ENCODE measurements around the gene SEMA5A.

SEMA5A gene

DNA sequence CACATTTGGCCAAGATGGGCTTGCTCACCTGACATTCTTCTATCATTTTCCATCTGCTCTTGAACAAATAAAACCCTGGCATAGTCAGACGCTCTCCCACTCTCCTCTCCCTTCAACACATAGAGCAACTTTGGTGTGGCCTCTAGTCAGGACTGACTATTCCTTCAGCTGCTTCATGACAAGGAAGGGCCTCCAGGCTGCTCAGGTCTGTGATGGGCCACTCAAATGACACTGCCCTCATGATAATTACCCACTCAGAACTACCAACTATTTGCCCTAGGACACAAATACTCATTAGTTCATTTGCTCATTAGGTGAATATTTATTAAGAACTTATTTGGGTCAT, 376.3 kb downstream of the SEMA5A start:
- DNase-seq (ENCODE audit: low read depth) = no peak

DNA sequence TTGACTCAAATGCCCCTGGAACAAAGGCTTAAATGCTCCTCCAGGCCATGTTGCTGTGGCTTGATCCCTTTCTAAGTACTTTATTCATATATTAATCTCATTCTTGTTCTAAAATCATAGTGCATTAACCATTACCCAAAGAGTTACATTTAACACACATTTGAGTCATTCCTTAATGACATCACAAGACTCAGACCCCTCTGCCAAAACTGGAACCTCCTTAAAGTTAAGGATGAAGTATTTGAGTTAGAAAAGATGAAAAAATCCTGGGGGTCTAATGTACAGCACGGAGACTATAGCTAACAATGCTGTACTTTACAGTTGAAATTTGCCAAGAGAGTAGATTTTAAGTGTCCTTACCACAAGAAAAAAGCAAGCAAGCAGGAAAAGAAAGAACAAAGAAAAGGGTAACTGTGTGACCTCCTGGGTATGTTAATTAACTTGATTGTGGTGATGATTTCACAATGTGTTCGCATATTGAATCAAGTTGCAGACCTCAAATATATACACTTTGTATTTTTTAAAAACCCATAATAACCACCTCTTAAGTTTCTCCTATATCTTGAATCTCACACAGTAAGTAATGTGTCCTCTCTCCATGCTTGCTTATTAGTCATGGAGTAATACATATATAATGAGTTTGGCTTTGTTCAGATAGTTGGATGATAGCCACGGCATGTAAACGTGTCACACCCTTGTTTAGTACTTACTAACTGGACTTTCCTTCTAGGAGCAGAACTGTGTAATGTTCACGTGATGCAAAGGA, 376.9 kb downstream of the SEMA5A start:
- DNase-seq (ENCODE audit: low read depth) = no peak

DNA sequence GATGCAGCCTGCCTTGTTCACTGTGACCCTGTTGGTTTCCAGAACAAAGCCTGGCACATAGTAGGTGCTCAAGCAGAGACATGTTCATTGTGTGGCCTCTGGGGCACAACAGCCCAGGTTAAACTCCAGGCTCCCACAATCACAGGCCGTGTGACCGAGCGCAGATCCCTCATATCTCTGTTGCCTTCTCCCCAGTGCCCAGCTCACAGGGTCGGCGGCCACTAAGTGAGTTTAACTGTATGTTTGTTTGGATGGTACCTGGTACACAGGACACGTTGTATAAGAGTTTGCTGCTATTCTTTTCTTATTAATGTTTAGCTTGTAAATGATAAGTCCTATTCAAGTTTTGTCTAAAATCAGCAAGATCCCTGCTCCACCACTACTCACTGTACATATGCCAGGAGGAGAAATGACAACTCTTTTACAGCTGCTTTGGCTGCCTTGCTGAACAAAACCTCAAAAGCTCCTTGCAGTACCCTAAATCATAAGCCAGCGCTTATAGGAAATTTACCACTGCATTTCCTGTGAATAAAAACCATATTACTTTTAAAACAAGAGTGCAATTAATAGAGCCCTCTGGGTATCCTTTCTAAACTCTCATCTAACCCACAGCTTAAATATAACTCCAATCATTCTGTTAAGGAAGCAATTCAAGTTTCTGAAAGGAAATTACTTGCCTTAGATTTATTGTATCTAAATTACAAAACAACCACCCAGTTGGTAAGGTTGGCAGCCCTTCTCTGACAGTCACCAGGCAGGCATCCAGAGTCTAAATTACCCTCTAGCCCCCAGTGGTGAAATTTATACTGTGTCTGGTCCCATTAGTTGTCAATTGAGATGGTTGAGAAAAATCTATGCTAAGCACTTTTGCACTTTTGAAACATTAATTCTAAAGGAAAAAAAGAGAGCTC, 379.4 kb downstream of the SEMA5A start:
- no peak for DNase-seq (ENCODE audit: low read depth)

DNA sequence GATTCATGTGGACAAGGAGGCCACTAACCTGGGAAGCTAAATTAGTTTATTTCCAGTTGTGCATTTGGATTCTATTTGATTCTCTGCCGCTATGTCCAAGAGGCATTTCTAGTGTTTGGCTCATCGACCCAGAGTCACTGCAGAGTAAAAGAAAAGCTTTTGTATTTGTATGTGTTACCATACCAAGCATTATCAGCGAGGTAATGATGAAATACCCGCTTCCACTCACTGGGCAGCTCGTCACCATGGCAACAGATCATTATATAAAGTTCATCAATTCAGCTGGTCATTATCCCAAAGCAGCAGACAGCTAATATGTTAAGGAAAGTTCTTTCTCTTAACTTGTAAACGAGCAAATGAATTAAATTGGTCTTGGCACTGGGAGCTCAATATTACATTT, 380.3 kb downstream of the SEMA5A start:
- DNase-seq (ENCODE audit: low read depth) = no peak

DNA sequence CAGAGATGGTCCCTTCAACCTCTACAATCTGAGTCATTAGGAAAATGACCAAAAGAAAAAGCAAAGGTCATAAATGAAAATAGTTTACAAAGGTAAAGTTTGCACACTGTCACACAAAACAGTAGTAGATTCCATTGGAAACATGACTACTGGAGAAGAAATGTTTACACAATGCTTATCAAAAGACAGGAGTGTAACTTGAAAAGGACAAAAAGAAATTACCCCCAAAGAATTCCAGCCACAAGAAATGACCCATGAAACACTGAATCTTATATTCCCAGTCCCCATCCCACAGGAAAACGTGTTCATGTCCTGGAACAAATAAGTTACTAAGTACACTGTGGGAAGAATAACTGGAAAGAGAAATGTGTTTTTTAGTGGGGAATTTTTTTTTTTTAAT, 385.1 kb downstream of the SEMA5A start:
- DNase-seq (ENCODE audit: low read depth) = no peak

DNA sequence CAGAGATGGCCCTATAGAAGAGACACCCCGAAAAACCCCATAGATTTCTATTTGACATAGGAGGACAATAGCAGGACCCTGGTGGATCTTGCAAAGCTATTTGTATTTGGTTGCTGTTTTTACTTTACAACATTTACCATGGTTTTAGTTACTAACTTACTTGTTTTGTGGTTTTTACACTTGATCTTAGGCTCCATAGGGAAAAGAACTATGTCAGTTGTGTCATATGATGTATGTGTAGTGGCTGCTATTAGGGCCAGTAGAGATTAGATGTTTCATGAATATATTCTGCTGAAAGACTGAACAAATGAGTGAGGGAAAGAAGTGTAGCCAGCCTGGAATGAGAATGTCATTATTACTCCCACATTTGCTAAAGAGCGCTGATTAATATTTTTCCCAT, 388.1 kb downstream of the SEMA5A start:
- DNase-seq (ENCODE audit: low read depth) = no peak

DNA sequence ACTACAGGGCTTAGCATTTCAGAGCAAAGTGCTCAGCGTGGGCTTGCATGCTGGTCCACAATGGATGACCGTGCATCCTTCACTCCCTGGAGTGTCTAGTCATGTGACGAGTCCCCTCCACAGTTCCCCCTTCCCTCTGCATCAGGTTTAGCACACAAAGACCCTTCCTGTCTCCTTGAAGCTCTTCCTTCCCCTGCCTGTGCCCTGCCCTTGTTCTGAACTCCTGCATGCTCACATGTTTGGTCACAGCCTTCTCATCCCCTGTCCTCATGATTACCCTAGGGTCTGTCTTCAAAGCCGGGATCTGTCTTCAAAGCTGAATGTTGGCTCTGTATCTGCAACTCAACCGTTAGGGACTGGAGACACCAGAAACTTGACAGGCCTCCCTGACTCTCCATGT, 388.9 kb downstream of the SEMA5A start:
- no peak for DNase-seq (ENCODE audit: low read depth)

DNA sequence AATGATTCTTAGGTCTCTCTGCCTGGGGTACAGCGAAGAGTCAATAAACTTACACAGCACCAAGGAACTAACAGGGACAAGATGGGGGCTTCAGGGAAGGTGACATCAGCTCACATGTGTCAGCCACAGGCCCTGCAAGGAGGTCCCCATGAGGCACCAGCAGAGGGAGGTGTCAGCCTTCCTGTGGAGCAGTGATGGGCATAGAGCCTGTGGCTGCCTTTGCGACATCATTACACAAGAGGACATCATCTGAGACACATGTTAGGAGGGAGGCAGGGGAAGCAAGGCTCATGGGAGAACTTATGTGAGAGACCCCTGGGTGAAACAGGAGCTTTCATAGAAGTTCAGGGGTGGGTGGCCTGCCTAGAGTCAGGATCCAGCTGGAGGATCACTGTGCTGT, 389.6 kb downstream of the SEMA5A start:
- no peak for DNase-seq (ENCODE audit: low read depth)

DNA sequence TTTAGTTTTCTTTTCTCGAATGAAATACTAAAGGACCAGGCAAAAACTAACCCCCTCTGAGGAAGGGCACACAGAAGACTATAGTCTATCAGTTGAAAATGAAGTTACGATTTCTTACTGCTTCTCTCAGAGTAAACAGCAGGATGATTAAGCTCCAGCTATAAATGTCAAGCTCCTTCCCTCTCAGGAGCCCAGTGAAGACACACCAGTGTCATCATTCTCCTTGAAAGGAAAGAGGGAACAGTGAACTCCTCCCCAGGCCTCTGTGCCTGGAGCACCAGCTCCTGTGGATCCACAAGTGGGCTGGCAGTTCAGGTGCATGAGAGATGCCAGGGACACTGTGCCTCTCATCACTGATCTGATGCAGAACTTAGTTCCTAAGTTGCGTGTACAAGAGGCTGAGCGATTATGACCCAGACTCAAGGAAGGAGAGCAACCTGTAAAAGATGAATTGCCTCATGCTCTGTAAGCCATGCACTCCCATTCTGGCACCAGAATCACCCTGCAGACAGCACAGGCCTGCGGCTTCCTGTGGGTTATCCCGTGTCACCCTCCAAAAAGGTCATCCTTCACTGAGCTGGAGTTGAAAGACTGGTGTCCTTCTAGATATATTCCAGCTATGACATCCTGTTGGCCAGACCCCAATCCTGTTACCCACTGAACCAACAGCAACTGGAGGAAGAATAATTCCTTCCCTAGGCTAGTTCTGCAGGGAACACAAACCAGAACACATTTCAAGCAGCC, 394.0 kb downstream of the SEMA5A start:
- DNase-seq (ENCODE audit: low read depth) = no peak

DNA sequence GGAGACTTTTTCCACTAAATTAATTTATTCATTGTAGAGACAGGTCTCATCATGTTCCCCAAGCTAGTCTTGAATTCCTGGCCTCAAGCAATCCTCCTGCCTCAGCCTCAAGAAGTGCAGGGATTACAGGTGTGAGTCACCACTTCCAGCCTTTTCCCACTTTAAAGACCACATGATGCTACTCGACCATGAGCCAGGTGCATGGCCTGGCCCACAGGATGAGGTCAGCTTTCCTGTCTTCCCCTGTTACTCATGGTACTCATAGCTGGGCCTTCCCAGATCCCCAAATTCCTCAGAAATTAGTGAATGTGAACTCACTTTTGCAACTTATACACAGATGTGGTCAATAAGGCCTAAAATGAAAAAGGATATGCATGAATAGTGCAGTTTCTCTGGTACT, 395.9 kb downstream of the SEMA5A start:
- no peak for DNase-seq (ENCODE audit: low read depth)

DNA sequence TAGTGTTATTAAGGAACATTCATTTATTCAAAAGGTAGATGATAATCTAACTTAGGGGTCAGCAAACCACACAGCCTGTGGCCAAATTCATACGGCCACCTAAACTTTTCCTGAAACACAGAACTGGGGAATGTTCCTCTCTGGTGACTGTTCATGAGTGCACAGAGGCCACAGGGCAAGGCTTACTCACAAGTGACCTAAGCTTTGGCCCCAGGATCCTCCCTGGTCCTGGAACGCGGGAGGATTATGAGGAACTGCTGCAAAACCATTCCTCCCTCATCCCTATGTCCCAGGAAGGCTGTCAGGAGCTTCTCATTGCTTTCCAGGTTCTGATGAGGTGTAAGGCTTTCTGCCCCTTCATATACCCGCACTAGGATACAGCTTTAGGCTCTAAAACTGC, 397.6 kb downstream of the SEMA5A start:
- no peak for DNase-seq (ENCODE audit: low read depth)

DNA sequence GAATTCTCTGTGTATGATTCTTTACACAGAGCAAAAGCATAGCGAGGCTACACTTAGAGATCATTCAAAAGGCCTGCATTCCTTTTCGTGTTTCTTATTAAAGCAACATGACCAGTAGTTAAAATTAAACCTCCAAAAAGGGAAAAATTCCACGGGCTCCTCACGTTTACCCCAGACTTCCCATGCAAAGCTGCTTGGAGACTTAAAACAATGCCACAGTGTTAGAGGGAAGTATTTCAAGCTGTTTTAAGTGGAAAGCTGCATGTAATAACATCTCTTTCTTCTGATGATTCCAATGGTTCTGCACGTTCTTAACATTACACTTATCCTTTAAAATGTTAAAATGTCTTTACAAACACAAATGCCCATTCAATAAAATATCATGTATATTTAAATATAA, 405.2 kb downstream of the SEMA5A start:
- DNase-seq (ENCODE audit: low read depth) = no peak

DNA sequence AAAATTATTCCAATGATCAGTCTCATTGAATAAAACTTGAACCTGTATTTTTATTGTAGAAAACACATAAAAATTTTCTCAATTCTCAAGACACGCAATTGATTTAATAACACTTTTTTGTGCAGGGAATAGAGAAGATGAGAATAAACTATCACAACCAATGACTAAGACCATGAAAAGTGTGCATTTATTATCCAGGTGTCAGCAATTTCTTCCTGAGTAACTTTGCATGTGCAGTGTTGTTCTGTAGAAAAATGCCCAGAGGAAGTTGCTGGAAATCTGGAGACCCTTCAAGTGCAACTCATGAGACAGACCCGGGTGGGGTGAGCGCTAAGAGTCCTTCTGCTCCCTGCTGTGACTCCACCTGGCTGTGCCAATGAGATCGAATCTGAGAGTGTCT, 405.7 kb downstream of the SEMA5A start:
- no peak for DNase-seq (ENCODE audit: low read depth)

DNA sequence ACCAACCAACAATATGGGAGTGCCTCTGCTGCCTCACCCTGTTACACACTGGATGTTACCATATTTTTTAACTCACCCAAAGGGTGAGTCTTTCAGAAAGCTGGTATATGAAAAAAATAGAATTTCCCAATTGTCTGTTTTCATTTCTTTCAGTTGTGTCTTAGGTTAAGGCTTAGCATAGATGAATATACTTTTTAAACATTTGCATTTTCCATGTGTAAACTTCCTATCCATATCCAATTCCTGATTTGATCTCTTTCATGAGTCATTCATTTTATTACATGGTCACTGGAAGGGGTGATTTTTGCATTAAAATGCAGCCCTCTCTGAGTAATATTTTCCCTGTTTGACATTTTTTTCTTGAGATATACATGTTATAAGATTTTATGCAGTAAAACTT, 406.5 kb downstream of the SEMA5A start:
- no peak for DNase-seq (ENCODE audit: low read depth)

DNA sequence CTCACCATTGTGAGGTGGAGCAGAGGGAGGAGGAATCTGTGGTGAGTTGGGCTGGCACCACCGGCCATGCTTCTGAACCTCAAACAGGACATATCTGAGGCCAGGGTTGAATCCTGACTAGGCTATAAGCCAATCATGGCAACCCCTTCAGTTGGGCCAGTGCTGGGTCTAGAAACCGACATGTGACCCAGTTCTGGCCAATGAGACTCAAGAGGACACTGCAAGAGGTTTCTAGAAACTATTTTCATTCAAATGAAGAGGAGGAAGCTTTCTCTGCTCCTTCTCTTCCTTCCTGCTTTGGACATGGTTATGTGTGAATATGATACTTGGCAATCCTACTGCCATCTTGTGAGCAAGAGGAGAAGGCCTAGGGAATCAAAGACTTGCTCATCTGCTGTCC, 417.7 kb downstream of the SEMA5A start:
- no peak for DNase-seq (ENCODE audit: low read depth)

DNA sequence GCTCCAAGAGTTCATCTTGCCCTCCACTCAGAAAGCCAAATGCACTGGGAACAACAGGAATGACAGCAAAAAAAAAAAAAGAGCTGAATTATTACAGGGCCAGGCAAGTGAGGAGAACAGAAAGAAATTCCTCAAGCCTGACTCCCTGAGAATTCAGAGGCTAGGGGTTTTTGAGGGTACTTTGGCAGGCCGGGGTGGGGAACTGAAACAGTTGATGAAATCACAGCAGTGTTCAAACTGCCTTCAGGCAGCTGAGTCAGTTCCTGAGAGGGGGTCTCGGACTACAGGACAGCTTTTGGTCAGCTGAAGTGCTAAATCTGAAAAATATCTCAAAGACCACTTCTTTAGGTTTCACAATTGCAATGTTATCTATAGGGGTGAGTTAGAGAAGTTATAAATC, 419.4 kb downstream of the SEMA5A start:
- DNase-seq (ENCODE audit: low read depth) = no peak

DNA sequence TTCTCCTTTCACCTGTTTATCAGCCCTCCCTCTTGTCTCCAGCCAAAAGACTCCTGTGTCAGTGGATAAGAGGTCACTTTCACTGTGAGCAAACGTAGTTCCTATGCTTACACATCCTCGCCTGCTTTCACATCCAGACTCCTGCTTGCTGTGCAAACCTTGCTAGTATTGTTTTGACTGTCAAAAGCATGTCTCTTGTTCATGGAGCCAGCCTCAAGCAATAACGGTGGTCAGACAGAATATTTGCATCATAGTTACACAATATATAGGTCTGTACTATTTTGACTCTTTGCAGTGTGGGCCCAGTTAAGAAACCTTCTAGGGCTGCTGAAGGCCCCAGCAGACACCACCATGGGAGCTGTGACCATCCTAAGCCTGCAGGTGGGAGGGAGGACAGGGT, 420.0 kb downstream of the SEMA5A start:
- no peak for DNase-seq (ENCODE audit: low read depth)

DNA sequence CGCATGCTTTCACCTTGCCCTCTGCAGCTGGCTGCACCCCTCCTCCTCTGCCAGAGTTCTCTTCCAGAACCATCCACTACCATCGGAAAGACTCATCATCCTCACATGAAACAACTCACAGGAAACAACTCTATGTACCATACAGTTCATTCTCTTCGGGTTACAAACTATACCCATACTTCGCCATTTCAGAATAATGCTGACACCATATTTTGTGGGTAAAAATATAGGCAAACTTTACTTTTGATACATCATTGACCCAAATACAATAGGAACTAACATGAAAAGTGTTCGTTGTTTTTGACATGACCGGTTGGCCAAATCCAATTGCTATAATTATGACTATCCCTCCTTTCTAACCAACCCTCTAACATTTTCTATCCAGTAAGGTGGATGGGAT, 421.0 kb downstream of the SEMA5A start:
- no peak for DNase-seq (ENCODE audit: low read depth)

DNA sequence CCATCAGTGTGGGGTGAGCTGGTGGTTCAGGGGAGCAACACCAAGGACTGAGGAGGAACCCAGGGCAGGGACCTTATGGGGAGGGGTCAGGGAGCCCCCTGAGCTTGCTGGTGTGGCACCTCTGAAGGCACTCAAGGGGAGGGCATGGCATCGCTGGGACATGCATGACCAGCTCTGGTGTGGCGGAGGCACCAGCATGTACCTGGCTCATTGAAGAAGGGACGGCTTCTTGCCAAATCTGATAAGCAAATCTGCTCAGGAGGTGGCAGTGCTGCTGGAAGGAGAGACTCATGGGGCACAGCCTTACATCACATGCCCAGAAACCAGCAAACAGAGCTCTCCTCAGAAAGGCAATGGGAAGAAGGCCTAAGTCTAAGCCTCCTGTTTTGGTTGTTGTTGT, 421.8 kb downstream of the SEMA5A start:
- DNase-seq (ENCODE audit: low read depth) = no peak

DNA sequence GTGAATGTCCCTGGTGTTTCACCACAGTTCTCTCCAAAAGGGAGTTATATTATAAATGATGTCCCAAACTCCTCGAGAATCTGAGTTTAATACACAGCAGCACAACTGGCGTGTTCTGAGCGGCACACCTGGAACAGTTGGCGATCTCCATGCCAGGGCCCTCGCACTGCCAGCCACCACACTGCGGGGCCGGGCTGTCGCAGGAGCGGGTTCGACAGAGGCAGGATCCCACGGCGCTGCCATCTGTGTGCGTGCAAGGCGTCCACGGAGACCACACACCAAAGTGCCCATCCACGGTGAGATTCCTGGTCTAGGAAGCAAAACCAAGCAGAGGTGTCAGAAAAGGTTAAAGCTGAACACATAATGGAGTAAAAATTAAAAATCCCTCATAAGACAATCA, 423.3 kb downstream of the SEMA5A start:
- DNase-seq (ENCODE audit: low read depth) = no peak

DNA sequence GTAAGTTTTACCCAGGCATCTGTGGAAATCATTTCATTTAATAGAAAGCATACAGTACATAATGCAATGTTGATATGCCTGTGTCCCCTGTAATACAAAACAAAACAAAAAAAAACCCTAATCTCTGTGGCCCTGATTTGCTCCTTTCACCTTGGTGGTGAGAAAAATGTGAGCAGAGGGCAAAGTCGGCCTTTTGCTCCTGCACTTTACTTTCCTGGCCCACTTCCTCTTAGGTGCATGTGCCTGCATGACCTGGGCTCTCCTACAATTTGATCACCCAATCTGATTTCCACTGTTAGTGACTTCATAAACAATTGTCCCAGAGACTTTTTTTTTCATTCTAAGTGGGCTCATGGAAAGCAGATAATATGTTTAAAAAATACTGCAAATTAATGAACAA, 424.3 kb downstream of the SEMA5A start:
- DNase-seq (ENCODE audit: low read depth) = no peak

DNA sequence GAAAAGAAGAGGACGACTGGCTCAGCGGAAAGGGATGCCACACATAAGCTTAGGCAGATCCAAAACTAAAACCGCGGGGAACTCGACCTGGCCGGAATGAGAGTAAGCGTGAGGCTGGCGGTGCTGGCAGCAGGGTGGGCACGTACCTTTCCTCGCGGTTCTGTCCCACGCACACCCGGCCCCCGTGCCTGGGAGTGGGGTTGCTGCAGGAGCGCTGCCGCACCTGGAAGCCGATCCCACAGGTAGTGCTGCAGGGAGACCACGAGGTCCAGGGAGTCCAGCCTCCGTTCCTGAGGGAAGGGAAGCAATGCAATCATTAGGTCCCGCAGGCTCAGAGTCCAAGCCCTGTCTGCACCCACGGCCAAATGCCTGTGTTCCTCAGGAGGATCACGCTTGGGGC, 427.0 kb downstream of the SEMA5A start:
- no peak for DNase-seq (ENCODE audit: low read depth)

DNA sequence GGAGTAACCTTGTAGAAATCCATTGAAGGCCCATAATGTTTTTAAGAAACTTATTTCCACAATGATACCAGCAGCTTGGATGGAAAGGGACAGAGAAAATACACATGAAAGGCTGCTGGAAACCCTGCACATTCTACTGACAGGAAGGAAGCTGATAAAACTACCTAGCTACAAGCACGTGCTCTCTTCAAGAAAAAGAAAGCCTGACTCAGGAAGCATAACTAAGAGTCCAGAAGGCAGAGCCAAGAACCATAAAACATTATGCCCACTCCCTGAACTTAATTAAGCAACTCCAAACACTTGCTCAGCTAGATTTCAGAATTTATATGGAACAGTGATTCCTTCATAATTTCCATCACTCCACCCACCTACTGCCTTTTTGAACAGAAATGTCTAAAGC, 430.8 kb downstream of the SEMA5A start:
- no peak for DNase-seq (ENCODE audit: low read depth)
